Neural progenitor cell (in vitro differentiated cells): ENCODE results near the gene STARD8.

ENCODE experiments used
- EZH2 ChIP-seq: fragments of 200-600 bp; sonication (generic); IDR thresholded peaks from 2 replicates; pipeline ENCODE4 v1.6.1; 2017; ENCODE audit warnings: antibody characterized with exemption, mild to moderate bottlenecking, moderate library complexity
- EZH2phosphoT487 ChIP-seq: fragments of 200-600 bp; sonication (generic); IDR thresholded peaks from 2 replicates; pipeline ENCODE4 v1.6.1; 2017; ENCODE audit warnings: antibody characterized with exemption
- TF ChIP-seq, protein P1 (sequence below): fragments of 200-600 bp; sonication (generic); IDR thresholded peaks from 2 replicates; pipeline ENCODE4 v1.5.1; 2017; ENCODE audit warnings: antibody characterized with exemption, mild to moderate bottlenecking

DNA sequence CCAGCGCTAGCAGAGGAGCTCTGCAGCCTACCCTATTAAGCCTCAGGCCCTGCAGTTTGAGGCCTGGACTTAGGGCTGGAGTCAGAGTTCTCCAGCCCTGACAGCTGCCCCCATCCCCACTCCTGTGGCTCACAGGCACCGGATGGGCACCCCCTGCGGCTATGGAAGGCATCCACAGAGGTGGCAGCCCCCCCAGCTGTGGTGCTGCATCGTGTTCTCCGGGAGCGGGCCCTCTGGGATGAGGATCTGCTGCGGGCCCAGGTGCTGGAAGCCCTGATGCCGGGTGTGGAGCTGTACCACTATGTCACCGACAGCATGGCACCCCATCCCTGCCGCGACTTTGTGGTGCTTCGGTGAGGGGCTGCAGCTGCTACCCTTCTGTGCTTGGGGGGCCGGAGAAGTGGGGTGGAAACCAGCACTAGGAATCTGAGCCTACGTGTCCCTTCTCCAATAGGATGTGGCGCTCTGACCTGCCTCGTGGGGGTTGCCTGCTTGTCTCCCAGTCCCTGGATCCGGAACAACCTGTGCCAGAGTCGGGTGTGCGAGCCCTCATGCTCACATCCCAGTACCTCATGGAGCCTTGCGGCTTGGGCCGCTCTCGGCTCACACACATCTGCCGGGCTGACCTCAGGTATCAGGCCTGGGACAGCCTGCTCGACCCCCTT, 76.2 kb downstream of the STARD8 start:
- TF ChIP-seq, protein P1, sequence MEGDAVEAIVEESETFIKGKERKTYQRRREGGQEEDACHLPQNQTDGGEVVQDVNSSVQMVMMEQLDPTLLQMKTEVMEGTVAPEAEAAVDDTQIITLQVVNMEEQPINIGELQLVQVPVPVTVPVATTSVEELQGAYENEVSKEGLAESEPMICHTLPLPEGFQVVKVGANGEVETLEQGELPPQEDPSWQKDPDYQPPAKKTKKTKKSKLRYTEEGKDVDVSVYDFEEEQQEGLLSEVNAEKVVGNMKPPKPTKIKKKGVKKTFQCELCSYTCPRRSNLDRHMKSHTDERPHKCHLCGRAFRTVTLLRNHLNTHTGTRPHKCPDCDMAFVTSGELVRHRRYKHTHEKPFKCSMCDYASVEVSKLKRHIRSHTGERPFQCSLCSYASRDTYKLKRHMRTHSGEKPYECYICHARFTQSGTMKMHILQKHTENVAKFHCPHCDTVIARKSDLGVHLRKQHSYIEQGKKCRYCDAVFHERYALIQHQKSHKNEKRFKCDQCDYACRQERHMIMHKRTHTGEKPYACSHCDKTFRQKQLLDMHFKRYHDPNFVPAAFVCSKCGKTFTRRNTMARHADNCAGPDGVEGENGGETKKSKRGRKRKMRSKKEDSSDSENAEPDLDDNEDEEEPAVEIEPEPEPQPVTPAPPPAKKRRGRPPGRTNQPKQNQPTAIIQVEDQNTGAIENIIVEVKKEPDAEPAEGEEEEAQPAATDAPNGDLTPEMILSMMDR, result no peak
- TF ChIP-seq EZH2phosphoT487 (no peak), EZH2 (no peak)
